Measurements from ENCODE around the gene ANXA2.

GRCh38 chr15:60379185-60379524 is 18.6 kb downstream of the ANXA2 start:
- TF ChIP-seq CTCF (IDR thresholded peaks at IDR 0.05) (no peak), POLR2A (IDR thresholded peaks at IDR 0.05) (no peak)
